ENCODE results near the gene ZNF100.
"Not testable (repeated sequence)": the region's sequence is repeated elsewhere in the genome, so short reads cannot be mapped to it uniquely, and the experiment has no call there.

ZNF100 gene

DNA sequence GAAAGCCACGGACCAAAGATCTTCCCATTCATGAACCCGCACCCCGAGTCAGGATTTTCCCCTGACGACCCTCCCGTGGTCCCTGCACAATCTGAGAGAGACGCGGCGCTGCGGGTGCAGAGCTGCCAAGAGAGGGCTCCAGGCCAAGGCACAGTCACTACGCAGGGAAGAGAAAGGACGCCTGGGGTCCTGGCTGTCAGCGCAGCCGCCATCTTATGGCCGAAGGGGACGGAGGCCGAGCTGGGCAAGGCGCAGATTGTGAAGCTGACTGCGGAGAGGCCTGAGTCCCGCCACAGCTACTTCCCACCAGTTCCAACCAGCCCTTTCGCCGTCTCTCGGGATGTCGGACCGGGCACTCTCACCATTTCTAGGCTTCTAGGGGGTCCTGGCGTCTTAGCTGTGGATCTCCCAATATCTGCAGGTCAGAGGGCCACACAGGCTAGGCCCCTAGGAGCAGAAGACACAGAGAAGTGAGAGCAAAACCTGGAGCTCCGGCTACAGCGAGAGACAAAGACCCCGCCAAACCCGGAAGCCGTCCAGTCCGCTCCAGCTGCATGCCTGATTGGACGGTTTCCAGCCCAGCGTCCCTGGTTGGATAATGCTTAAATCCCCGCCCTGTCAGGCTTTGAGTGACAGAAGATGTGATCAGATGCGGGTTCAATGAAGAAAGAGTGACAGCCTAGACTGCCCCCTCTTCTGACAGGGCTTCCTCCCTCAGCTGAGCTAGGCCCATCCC, at the start of gene ZNF100:
TSS of gene ZNF100 (minus strand) at position 515 of the 736 bp plus-strand sequence. CDS start at position 365, 150 bp downstream.
- intact Hi-C loops (cut with DNase I): no loop called here
- DNase-seq: peak; percentile 90 to 98 (median 94)

DNA sequence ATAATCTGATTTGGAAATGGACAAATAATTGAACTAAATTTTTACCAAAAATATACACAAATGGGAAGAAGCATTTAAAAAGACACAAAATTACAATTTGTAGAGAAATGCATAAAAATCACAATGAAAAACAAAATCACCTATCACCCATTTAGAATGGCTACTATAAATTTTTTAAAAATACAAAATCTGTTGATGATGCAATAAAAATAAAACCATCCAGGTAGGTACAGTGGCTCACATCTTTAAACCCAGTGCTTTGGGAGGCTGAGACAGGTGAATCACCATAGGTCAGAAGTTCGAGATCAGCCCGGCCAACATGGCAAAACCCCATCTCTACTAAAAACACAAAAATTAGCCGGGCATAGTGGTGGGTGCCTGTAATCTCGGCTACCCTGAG, 45.1 kb upstream of the ZNF100 start:
- DNase-seq: no peak

DNA sequence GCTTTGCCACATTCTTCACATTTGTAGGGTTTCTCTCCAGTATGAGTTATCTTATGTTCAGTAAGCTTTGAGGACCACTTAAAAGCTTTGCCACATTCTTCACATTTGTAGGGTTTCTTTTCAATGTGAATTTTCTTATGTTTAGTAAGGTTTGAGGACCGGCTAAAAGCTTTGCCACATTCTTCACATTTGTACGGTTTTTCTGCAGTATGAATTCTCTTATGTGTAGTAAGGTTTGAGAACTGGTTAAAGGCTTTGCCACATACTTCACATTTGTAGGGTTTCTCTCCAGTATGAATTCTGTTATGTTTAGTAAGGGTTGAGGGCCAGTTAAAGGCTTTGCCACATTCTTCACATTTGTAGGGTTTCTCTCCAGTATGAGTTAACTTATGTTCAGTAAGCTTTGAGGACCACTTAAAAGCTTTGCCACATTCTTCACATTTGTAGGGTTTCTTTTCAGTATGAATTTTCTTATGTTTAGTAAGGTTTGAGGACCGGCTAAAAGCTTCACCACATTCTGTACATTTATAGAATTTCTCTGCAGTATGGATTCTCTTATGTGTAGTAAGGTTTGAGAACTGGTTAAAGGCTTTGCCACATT, 41.1 kb upstream of the ZNF100 start:
- intact Hi-C loops (cut with DNase I); DNase-seq: not testable (repeated sequence)

More for the DNA sequence above, 45.1 kb upstream of the ZNF100 start:
- intact Hi-C loops (cut with DNase I): no loop called here

DNA sequence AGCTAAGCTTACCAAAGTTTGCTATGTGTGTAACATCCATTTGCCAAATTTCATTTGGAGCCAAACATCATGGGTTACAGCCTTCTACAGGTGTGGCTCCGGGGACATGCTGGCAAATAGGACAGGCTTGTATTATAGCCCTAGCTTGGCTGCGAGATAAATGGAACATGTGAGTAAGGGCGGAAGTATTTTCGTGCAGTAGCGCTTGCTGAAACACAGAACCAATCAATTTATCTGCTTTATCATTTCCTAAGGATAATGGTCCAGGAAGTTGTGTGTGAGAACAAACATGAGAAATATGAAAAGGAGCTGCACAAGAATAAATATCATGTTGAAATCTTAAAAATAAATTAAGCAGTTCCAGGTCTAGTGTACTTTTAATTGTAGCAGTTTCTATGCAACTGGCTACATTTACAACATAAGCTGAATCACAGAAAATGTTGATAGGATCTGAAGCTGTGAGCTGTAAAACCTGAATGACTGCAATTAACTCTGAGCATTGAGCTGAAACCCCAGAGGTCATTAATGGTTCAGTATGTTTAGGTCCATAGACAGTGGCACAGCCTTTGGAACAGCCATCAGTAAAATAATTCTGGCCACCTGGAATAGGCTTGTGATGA, 22.2 kb upstream of the ZNF100 start:
- intact Hi-C loops (cut with DNase I): no loop called here
- no peak for DNase-seq

DNA sequence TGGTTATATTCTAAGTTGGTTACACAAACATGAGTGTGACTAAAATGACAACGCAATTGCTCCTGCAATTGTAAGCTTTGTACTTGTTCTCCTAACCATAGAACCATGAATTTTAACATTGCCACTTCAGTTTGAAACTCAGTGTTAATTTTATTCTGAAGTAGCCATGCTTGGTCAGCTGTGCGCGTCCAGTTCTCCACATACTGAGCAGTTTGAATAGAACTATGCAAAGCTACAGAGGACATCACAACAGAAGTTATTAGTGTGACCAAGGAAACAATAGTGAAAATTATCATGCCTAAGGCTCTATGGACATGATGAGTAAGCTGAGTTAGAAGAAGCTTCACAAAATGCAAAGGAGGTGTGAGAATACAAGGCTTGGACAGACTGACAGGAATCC, 19.6 kb upstream of the ZNF100 start:
- no peak for DNase-seq
- intact Hi-C loops (cut with DNase I): no loop called here

DNA sequence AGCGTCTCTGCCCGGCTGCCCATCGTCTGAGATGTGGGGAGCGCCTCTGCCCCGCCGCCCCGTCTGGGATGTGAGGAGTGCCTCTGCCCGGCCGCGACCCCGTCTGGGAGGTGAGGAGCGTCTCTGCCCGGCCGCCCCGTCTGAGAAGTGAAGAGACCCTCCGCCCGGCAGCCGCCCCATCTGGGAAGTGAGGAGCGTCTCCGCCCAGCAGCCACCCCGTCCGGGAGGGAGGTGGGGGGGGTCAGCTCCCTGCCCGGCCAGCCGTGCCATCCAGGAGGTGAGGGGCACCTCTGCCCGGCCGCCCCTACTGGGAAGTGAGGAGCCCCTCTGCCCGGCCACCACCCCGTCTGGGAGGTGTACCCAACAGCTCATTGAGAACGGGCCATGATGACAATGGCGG, 8.4 kb upstream of the ZNF100 start:
- intact Hi-C loops (cut with DNase I); DNase-seq: not testable (repeated sequence)

DNA sequence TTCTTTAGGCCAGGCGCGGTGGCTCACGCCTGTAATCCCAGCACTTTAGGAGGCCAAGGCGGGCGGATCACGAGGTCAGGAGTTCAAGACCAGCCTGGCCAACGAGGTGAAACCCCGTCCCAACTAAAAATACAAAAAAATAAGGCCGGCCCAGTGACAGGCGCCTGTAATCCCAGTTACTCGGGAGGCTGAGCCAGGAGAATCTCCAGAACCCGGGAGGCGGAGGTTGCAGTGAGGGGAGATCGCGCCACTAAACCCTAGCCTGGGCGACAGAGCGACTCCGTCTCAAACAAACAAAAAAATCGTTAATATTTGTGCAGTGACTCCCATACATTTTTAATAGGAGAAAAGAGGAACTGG, 694 bp downstream of the ZNF100 start:
- peak in 2 of 42 donors; percentile 7 to 29 for DNase-seq
- intact Hi-C loops (cut with DNase I): not testable (repeated sequence)

DNA sequence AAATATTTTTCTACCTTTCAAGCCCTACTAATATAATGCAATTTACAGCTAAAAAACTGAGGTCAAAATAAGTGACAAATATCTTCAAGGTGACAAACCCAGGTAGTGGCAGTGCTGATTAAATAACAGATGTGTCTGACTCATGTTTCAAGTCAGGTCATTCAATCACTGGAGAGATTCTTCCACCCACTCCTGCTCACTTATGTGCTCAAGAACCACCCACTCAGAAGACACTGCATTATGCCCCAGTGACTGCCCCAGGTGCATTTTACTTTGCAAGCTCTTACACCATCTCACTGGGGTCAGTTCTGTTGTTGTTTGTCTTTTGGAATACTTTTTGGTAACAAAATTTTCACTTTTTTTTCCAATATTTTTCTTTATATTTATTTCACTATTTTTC, 2.2 kb downstream of the ZNF100 start:
- peak in 16 of 42 donors; percentile 5 to 61 (median 15) for DNase-seq
- intact Hi-C loops (cut with DNase I): no loop called here

DNA sequence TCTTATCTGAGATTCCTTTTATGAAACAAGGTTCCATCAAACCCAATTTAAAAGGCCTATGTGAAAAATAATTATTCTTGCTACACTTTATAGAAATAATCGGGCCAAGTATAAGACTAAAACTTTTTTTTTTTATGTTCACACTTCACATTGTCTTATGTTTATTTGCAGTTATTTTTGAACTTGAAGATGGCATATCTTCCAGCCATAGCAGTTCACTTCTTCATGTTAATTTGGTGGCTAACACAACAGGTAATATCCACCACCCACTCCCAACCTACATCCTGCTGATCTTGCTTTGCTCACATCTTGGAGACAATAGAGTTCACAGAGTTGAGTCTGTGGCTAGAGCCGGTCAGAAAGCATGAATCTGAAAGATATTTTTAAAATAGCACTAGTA, 5.8 kb downstream of the ZNF100 start:
- intact Hi-C loops (cut with DNase I); DNase-seq: not testable (repeated sequence)

DNA sequence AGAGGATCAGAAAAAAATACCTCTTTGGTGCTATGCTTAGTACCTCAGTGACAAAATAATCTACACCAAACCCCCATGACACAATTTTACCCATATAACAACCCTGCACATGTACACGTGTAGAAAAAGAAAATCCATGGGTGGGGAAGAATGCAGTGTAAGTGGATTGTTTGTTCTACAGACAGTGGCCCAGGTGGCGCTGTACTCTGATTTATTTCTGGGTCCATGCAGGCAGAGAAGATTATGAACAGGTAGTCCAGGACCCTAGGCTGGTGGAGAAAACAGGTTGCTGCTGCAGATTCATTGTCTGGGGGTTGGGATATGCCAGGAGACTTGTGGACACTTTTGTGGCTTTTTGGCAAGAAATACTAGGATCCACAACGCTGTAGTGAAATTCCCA, 9.1 kb downstream of the ZNF100 start:
- intact Hi-C loops (cut with DNase I): no loop called here
- no peak for DNase-seq

DNA sequence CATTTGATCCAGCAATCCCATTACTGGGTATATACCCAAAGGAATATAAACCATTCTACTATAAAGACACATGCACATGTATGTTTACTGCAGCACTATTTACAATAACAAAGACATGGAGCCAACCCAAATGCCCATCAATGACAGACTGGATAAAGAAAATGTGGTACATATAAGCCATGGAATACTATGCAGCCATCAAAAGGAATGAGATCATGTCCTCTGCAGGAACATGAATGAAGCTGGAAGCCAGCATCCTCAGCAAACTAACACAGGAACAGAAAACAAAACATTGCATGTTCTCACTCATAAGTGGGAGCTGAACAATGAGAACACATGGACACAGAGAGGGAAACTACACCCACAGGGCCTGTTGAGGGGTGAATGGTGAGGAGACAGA, 11.8 kb downstream of the ZNF100 start:
- intact Hi-C loops (cut with DNase I); DNase-seq: not testable (repeated sequence)

DNA sequence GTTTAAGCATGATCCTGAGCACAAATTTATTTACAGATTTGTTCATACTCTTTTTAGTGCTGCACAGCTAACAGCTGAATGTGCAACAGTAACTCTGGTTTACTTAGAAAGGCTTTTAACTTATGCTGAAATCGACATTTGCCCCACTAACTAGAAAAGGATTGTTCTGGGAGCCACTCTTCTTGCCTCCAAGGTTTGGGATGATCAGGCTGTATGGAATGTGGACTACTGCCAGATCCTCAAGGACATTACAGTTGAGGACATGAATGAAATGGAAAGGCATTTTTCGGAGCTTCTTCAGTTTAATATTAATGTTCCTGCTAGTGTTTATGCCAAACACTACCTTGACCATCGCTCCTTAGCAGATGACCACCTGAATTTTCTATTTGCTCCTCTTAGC, 16.0 kb downstream of the ZNF100 start:
- DNase-seq: no peak
- intact Hi-C loops (cut with DNase I): no loop called here

DNA sequence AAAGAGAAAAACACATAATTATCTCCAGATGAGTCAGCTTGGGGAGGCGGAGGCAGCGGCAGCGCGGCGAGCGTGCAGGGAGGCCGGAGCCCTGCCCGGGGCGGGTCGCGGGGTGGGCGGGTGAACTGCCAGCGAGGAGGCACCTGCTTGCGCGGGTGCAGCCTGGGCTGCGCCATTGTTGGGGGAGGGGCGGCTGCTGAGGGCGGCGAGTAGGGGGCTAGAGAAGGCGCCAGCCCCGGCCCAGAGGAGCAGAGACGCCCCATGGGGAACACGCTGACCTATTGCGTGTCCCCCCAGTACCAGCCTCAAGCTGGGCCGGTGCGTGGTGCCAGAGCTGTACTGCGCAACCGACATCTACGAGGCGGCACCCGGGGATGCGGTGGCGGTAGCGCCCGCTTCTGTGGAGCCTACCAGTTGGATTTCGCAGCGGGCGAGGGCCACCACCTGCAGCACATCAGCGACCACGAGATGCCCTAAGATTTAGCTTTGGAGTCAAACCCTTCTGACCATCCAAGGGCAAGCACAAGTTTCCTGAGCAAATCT, 16.7 kb downstream of the ZNF100 start:
- no peak for DNase-seq
- intact Hi-C loops (cut with DNase I): no loop called here

DNA sequence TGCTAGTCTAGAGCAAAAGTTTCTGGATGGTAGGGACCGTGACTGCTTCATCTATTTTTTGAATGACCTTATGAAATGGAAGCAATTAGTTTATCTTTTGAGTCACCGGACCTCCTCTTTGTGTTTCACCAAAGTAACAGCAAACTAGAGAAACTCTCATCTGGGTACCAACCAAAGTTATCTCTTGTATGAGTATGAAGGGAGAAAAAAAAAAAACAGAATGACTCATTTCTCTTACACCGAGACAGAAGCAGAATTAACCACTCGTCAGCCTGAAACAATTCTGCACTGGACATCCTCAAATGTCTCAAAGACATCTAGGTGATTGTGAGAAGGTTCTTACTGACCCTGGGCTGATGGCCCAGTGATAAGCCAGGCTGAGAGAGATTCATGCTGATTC, 18.3 kb downstream of the ZNF100 start:
- intact Hi-C loops (cut with DNase I): no loop called here
- DNase-seq: no peak

DNA sequence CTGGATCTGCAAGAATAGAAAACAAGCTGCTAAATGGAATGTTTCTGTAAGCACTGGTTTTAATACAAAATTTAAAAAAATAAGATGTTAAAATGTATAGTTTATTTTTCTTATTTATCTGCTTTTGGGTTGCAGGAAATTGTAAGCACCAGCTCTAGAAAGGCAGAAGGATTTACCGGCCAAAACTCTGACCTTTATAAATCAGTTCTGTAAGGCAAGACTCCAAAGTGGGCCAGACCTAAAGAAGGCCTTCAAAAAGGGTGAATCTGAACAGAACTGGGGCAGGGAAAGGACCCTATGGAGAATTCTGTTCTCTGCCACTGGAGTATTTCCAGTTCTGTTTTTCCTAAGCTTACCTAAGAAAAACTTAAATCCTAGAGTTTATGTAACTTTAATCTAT, 19.3 kb downstream of the ZNF100 start:
- no peak for DNase-seq
- intact Hi-C loops (cut with DNase I): no loop called here

DNA sequence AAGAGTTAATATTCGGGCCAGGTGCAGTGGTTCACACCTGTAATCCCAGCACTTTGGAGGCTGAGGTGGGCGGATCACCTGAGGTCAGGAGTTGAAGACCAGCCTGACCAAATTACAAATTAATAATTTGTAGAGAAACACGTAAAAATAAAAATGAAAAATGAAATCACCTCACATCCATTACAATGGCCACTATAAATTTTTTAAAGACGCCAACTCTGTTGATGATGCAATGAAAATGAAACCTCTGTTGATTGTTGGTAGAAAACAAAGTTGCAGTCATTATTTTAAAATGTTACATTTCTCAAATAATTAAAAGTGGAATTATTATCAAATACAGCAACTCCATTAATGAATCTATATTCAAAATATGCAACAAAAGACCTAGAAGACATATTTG, 26.8 kb downstream of the ZNF100 start:
- intact Hi-C loops (cut with DNase I): no loop called here

DNA sequence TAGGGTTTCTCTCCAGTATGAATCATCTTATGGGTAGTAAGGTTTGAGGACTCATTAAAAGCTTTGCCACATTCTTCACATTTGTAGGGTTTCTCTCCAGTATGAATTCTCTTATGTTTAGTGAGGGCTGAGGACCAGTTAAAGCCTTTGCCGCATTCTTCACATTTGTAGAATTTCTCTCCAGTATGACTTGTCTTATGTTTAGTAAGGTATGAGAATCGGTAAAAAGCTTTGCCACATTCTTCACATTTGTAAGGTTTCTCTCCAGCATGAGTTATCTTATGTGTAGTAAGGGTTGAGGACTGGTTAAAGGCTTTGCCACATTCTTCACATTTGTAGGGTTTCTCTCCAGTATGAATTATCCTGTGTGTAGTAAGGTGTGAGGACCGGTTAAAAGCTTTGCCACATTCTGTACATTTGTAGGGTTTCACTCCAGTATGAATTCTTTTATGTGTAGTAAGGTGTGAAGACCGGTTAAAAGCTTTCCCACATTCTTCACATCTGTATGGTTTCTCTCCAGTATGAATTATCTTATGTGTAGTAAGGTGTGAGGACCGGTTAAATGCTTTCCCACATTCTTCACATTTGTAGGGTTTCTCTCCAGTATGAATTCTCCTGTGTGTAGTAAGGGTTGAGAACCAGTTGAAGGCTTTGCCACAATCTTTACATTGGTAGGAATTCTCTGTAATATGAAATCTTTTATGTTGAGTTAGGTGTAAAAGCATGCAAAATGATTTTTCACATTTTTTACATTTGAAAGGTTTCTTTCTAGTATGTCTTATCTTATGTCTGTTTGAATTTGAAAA, 40.2 kb downstream of the ZNF100 start:
- DNase-seq; intact Hi-C loops (cut with DNase I): not testable (repeated sequence)

More for the DNA sequence above, 26.8 kb downstream of the ZNF100 start:
- DNase-seq: no peak

DNA sequence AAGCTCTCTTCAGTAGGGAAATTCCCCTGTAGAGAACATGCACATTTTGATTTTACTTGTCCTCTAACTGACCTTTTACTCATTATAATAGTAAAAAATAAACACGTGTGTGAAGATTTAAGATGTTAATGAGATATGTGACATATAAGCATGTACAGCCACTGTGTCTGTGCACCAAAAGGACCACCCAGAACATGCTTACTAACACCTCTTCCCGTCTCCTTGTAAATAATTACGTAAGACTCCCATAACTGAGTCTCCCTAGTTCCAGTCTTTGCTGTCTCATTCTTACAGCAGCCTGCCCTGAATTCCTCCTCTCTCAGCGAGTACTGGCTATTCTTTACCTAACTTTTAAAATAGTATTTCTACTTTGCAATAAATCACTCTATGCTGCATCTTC, 53.6 kb downstream of the ZNF100 start:
- intact Hi-C loops (cut with DNase I): no loop called here
- no peak for DNase-seq

DNA sequence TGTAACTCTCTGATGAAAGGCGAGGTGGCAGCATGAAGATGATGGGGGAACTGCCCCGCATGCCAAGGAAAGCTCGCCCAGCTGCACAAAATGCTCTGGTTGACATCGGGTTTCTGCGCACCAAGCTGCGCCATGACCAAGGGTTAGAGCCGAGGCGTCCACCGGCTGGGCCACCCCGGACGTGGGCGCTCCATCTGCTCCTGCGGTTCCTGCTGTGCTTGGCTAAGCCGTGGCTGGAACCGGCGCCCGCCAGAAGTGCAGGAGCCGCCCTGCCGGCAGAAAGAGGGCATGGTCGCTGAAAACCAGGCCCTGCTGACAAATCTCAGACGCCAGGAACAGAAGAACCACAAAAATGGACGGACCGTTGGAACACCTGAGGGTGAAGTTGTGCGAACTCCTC, 57.9 kb downstream of the ZNF100 start:
- intact Hi-C loops (cut with DNase I): no loop called here
- no peak for DNase-seq
